ENCODE data around the gene ENTREP1.
"Not testable (repeated sequence)": the region's sequence is repeated elsewhere in the genome, so short reads cannot be mapped to it uniquely, and the experiment has no call there.

Gene ENTREP1

GRCh38 chr9:69397384-69398214 is 72.6 kb downstream of the ENTREP1 start:
- in situ Hi-C loops (cut with HindIII; ENCODE audit: low sequenced_read_pairs), result no loop called here

- in situ Hi-C loops (cut with HindIII; ENCODE audit: low sequenced_read_pairs), result no loop called here
Observed at GRCh38 chr9:69400470-69400869, 75.5 kb downstream of the ENTREP1 start.

GRCh38 chr9:69409936-69410335 is 84.9 kb downstream of the ENTREP1 start:
- in situ Hi-C loops (cut with HindIII; ENCODE audit: low sequenced_read_pairs), result not testable (repeated sequence)

GRCh38 chr9:69411246-69411645 is 86.2 kb downstream of the ENTREP1 start:
- in situ Hi-C loops (cut with HindIII; ENCODE audit: low sequenced_read_pairs), result no loop called here

- in situ Hi-C loops (cut with HindIII; ENCODE audit: low sequenced_read_pairs), result no loop called here
Observed at GRCh38 chr9:69411931-69412740, 87.1 kb downstream of the ENTREP1 start.

GRCh38 chr9:69412741-69413150 is 87.7 kb downstream of the ENTREP1 start:
- in situ Hi-C loops (cut with HindIII; ENCODE audit: low sequenced_read_pairs), result no loop called here

GRCh38 chr9:69420611-69421270 is 95.7 kb downstream of the ENTREP1 start:
- in situ Hi-C loops (cut with HindIII; ENCODE audit: low sequenced_read_pairs), result loop anchor here (5.0 to 10.0 kb wide), 2 partner anchors 147 to 494 kb away; no protein-coding TSS in a partner anchor

GRCh38 chr9:69421908-69422801 is 97.1 kb downstream of the ENTREP1 start:
- in situ Hi-C loops (cut with HindIII; ENCODE audit: low sequenced_read_pairs), result loop anchor here (5.0 to 10.0 kb wide), 2 partner anchors 145 to 493 kb away; no protein-coding TSS in a partner anchor

GRCh38 chr9:69425136-69425801 is 100.3 kb downstream of the ENTREP1 start:
- in situ Hi-C loops (cut with HindIII; ENCODE audit: low sequenced_read_pairs), result loop anchor here (10.0 kb wide), 1 partner anchor 490 kb away; no protein-coding TSS in a partner anchor

- in situ Hi-C loops (cut with HindIII; ENCODE audit: low sequenced_read_pairs), result loop anchor here (10.0 kb wide), 1 partner anchor 488 kb away; no protein-coding TSS in a partner anchor
Observed at GRCh38 chr9:69427286-69427685, 102.3 kb downstream of the ENTREP1 start.

- in situ Hi-C loops (cut with HindIII; ENCODE audit: low sequenced_read_pairs), result loop anchor here (10.0 kb wide), 1 partner anchor 487 kb away; no protein-coding TSS in a partner anchor
Observed at GRCh38 chr9:69428017-69428785, 103.2 kb downstream of the ENTREP1 start.

- in situ Hi-C loops (cut with HindIII; ENCODE audit: low sequenced_read_pairs), result loop anchor here (10.0 kb wide), 1 partner anchor 486 kb away; no protein-coding TSS in a partner anchor
Observed at GRCh38 chr9:69429281-69429680, 104.3 kb downstream of the ENTREP1 start.

- in situ Hi-C loops (cut with HindIII; ENCODE audit: low sequenced_read_pairs), result no loop called here
Observed at GRCh38 chr9:69430206-69430605, 105.2 kb downstream of the ENTREP1 start.

- in situ Hi-C loops (cut with HindIII; ENCODE audit: low sequenced_read_pairs), result no loop called here
Observed at GRCh38 chr9:69431203-69431602, 106.2 kb downstream of the ENTREP1 start.

GRCh38 chr9:69431777-69432176 is 106.8 kb downstream of the ENTREP1 start:
- in situ Hi-C loops (cut with HindIII; ENCODE audit: low sequenced_read_pairs), result no loop called here

GRCh38 chr9:69432623-69433022 is 107.6 kb downstream of the ENTREP1 start:
- in situ Hi-C loops (cut with HindIII; ENCODE audit: low sequenced_read_pairs), result no loop called here

GRCh38 chr9:69433392-69433791 is 108.4 kb downstream of the ENTREP1 start:
- in situ Hi-C loops (cut with HindIII; ENCODE audit: low sequenced_read_pairs), result no loop called here

GRCh38 chr9:69433968-69434367 is 109.0 kb downstream of the ENTREP1 start:
- in situ Hi-C loops (cut with HindIII; ENCODE audit: low sequenced_read_pairs), result no loop called here

- in situ Hi-C loops (cut with HindIII; ENCODE audit: low sequenced_read_pairs), result not testable (repeated sequence)
Observed at GRCh38 chr9:69439654-69440053, 114.6 kb downstream of the ENTREP1 start.
